Fibroblast of skin of right biceps (primary cell): Measurements from ENCODE around the gene UBP1.

Experiments used
- DNase-seq: peaks from one replicate; pipeline ENCODE4 v3.0.0-alpha.2; 2013

The UBP1 gene

GRCh38 chr3:33388374-33389100 lies 51.7 kb downstream of the UBP1 start:
- no peak for DNase-seq

GRCh38 chr3:33386631-33387030 lies 53.6 kb downstream of the UBP1 start:
- DNase-seq: no peak

- DNase-seq: no peak
Observed at GRCh38 chr3:33385423-33385822, 54.8 kb downstream of the UBP1 start.

- DNase-seq: no peak
Observed at GRCh38 chr3:33383951-33384350, 56.3 kb downstream of the UBP1 start.

- no peak for DNase-seq
Observed at GRCh38 chr3:33380653-33381052, 59.6 kb downstream of the UBP1 start.

GRCh38 chr3:33377931-33378330 lies 62.3 kb downstream of the UBP1 start:
- DNase-seq: peak; percentile 53

GRCh38 chr3:33377489-33377888 lies 62.7 kb downstream of the UBP1 start:
- DNase-seq: no peak

- no peak for DNase-seq
Observed at GRCh38 chr3:33373082-33373437, 67.1 kb downstream of the UBP1 start.

- DNase-seq: peak; percentile 74
Observed at GRCh38 chr3:33372218-33373081, 67.8 kb downstream of the UBP1 start.

- DNase-seq: peak; percentile 56
Observed at GRCh38 chr3:33364531-33365128, 75.6 kb downstream of the UBP1 start.

GRCh38 chr3:33364060-33364459 lies 76.1 kb downstream of the UBP1 start:
- no peak for DNase-seq

- DNase-seq: no peak
Observed at GRCh38 chr3:33363113-33363800, 76.9 kb downstream of the UBP1 start.

- DNase-seq: peak; percentile 76
Observed at GRCh38 chr3:33360136-33360825, 79.9 kb downstream of the UBP1 start.

- no peak for DNase-seq
Observed at GRCh38 chr3:33358172-33358781, 81.9 kb downstream of the UBP1 start.

- DNase-seq: peak; percentile 33
Observed at GRCh38 chr3:33355611-33356010, 84.6 kb downstream of the UBP1 start.

GRCh38 chr3:33339758-33340157 lies 100.4 kb downstream of the UBP1 start:
- DNase-seq: no peak

GRCh38 chr3:33338936-33339465 lies 101.2 kb downstream of the UBP1 start:
- DNase-seq: peak; percentile 6
